HG03280 (cell line): ENCODE measurements around the gene LHPP.

Source experiments
- ATAC-seq: cut with Tn5 transposase; IDR thresholded peaks from one replicate; pipeline ENCODE4 v1.9.1; 2021; ENCODE audit warnings: mild to moderate bottlenecking, moderate library complexity; ENCODE audit not compliant: unreplicated experiment

The LHPP gene

GRCh38 chr10:124551097-124551496, 89.5 kb downstream of the LHPP start:
- ATAC-seq: no peak

DNA sequence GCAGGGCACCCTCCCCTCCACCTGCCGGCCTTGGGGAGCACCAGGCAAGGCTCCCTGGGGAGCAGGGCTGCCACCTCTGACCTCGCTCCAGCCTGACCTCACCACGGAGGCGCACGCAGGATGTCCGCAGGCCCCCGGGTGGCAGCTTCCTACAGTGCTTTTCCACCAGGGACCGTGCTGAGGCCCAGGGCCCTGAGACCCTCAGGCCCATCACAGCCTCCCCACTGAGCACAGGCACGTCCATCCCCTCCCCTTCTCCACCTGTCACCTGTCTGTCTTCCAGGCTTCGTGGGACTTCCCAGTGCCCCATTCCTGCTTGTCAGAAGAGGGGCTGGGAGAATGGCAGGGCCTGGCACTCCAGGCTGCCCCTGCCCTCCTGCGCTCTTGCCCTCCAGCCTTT, 90.1 kb downstream of the LHPP start:
- no peak for ATAC-seq

DNA sequence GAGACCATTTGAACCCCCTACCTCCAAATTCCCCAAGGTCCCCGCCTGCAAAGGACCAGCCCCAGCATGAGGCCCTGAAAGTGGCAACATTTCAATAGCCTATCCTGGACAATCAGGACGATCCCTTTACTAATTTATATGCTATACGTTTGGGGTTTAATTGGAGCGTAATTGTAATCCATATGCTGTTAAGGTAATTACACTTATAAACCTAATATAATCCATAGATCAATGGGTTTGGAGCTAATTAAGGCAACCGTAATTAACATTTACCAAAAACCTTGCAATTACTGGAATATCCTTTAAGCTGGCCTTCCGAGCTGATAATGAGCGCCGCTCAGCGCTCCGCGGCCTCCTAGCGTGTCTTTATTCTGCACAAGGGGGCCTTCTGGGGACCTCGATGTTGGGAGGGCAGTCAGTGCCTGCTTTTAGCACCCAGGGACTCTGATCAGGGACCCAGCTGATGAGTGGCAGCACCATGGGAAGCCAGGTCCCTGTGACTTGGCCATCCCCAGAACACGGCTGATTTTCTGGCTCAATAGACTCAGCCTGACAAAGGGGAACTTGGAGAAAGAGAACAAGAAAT, 91.2 kb downstream of the LHPP start:
- no peak for ATAC-seq

- ATAC-seq: no peak
Observed at GRCh38 chr10:124554085-124554858, 92.6 kb downstream of the LHPP start.

- ATAC-seq: no peak
Observed at GRCh38 chr10:124557167-124557566, 95.5 kb downstream of the LHPP start.

GRCh38 chr10:124557648-124558338, 96.2 kb downstream of the LHPP start:
- ATAC-seq: no peak

DNA sequence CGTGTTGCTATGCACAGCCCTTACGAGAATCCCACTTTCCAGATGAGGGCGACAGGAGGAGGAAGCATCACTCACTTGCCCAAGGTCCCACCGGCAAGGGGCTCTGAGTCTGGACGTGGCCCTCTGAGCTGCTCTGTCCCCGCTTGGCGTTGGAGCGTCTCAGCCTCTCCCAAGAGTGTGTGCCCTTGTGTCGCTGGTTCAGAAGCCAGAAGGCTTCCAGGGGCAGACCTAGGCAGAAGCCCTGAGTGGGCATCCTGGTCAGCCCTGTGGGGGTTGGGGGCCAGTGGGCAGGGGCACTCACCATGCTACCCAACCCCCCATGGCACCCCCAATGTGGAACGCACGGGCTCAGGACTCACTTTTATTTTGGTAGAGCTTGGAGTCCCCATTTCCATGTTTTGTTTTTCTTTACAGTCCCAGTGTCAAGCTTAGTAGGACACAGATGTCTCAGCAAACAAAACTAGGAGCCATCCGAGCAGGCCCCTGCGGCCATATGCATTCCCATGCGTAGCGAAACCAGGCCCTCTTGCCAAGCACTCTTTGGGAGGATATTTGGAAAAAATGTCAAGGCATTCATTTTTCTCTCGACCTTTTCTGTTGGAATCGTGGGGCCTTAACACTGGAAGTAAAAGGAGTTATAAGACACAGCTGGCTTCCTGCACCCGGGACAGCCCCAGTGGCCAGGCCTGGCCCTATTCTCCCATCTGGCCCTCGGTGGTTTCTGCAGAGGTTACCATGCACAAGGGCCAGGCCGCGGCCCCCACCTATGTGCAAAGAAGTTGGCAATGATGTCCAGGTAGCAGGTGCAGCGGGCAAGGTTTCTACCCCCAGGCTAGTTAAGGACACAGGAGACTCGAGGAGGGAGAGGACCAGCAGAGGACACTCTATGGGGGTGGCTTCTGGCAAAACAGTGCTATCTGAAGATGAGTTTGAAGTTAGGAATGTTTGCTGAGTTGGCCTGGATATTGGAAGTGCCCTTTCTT, 97.0 kb downstream of the LHPP start:
- no peak for ATAC-seq

GRCh38 chr10:124559372-124560132, 97.9 kb downstream of the LHPP start:
- ATAC-seq: no peak

DNA sequence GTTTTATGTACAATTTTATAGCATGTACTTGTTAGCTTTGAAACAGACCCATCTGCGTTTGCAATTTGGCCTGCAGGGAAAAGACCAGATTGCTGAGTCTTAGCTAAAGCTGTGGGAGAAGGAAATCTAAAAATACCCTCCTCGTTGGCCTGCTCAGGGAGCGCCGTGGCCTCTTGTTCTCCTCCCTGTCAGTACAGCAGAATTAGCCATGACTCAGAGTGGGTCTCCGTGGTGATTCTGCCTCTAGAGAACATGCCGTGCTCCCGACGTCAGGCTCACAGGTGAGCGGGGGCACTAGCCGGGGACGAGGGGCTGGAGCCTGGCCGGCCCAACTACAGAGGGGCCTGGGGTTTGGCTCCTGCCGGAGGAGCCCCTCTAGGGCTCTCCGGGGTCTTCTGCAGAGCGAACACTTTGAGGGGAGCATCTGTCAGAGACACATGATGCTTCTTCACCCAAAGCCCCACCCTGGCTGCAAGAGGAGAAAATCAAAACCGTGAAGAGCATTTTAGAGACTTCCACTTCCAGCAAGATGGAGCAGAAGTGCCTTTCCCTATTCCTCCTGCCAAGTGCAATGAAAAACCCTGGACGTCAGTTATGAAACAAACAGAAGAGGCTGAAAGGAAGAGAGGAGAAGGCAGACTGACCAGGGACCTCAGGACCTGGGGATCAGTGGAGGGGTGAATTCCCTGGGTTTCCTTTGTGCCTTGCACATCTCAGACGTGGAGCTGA, 98.9 kb downstream of the LHPP start:
- ATAC-seq: no peak

DNA sequence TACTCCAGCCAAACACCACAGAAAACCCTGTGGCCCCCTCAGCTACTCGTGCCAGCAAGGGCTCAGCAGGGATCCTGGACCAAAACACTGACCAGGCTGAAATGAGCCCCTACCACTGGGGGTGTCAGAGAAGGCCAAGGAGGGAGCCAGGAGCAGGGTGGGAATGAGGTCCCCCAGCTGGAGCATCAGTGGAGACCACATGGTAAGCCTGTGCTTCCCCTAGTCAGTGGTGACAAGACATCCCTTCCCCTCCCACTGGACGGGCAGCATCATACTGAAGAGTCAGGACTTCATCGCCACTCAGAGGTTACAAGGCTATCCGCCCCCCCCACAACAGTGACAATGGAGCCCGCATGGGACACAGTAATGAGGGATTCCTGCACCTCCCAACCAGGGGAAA, 99.6 kb downstream of the LHPP start:
- no peak for ATAC-seq

DNA sequence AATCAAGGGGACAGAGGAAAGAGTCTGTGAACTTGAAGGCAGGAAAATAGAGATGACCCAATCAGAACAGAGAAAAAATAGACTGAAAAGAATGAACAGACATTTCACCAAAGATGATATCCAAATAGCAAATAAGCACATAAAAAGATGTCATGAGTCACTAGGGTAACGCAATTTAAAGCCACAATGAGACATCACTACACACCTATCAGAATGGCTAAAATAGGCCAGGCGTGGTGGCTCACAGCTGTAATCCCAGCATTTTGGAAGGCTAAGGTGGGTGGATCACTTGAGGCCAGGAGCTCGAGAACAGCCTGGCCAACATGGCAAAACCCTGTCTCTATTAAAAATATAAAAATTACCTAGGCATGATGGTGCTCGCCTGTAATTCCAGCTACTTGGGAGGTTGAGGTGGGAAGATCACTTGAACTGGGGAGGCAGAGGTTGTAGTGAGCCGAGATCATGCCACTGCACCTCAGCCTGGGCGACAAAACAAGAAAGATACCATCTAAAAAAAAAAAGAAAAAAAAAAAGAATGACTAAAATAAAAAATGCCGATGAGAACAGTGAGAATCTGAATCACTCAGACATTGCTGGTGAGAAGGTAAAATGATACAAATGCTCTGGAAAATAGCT, 100.9 kb downstream of the LHPP start:
- no peak for ATAC-seq

DNA sequence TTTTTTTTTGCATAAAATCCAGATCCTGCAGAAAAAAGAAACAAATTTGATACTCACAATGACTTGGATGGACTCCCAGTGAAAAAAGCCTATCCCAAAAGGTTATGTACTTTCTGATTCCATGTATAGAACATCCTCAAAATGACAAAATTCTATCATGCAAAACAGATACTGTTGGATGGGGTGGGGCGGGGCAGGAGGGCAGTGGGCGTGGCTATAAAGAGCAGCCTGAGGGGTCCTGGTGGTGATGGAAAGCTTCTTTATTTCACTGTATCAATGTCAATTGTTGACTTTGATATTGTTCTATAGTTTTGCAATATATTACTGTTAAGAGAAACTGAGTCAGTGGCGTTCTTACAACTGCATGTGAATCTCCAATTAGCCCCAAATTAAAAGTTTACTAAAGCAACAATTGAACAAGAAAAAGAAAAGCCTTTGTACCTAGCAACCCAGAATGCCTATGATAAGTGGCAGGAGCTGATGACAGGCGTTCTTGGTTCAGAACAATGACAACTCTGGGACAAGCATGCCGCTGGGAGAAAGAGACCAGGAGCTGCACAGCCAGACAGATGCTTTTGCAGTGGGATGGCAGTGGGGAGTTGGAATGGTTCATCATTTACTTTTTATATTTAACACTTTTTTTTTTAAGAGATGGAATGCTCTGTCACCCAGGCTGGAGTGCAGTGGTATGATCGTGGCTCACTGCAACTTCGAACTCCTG, 101.9 kb downstream of the LHPP start:
- no peak for ATAC-seq

DNA sequence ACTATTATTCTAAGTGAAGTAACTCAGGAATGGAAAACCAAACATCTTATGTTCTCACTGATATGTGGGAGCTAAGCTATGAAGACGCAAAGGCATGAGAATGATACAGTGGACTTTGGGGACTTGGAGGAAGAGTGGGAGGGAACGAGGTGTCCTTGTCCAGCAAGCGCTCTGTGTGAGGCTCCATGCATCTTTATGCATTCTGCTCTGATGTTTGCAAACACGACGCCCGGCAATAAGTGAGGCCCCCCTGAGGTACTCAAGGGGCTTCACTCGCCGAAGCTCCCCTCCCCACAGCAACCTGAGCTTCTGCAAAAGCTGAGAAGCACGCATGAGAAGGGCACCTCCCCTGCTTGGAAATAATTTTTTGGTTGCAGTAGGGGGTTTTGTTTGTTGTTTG, 103.3 kb downstream of the LHPP start:
- ATAC-seq: no peak

- no peak for ATAC-seq
Observed at GRCh38 chr10:124565565-124566221, 104.1 kb downstream of the LHPP start.

- no peak for ATAC-seq
Observed at GRCh38 chr10:124566222-124566888, 104.7 kb downstream of the LHPP start.

- ATAC-seq: no peak
Observed at GRCh38 chr10:124566981-124567835, 105.6 kb downstream of the LHPP start.
